Right atrium auricular region (tissue), 2 donors: ENCODE data around the gene SCFD2. TPM values are rescaled to one million over a fixed set of nuclear protein-coding genes. Genes with fewer than 3 reads are reported as not detected.

Experiments used
- DNase-seq: peaks from one replicate; pipeline ENCODE4 v3.0.0-alpha.2; 2019; ENCODE audit warnings: low spot score
- H3K27ac ChIP-seq, 2 donors: fragments of 200-600 bp; sonication (generic); 1 replicate in 1 of 2; 2 replicates in 1 of 2; pipeline ENCODE4 v1.5.1; 2016 to 2019
- H3K27me3 ChIP-seq, 2 donors: fragments of 200-600 bp; sonication (generic); one replicate each; pipeline versions ENCODE4 v1.5.1 to v1.6.0; 2017 to 2019
- H3K36me3 ChIP-seq: fragments of 200-600 bp; sonication (generic); one replicate; pipeline ENCODE4 v1.5.1; 2016
- H3K4me1 ChIP-seq, 2 donors: fragments of 200-600 bp; sonication (generic); one replicate each; pipeline versions ENCODE4 v1.5.1 to v1.6.0; 2017 to 2019
- H3K4me3 ChIP-seq, 2 donors: fragments of 200-600 bp; sonication (generic); 1 replicate in 1 of 2; 2 replicates in 1 of 2; pipeline ENCODE4 v1.5.1; 2017 to 2019; ENCODE audit warnings: mild to moderate bottlenecking in 1 of 2, moderate library complexity in 1 of 2
- H3K9me3 ChIP-seq, 2 donors: fragments of 200-600 bp; sonication (generic); one replicate each; pipeline ENCODE4 v1.5.1; 2019
- total RNA-seq, 2 donors: library from RNA; depleted of rRNA; stranded (reverse); fragments of >200 nt; gene quantifications; one replicate each; pipeline ENCODE4 v1.1.0, GENCODE V29; 2016
- TF ChIP-seq, protein P1 (sequence below), 2 donors: fragments of 200-600 bp; sonication (generic); IDR thresholded peaks; one replicate each; pipeline ENCODE4 v1.5.1; 2019; ENCODE audit warnings: antibody characterized with exemption in 2 of 2

Gene SCFD2
- total RNA-seq, 2 donors from 2014 or later: 8.1 to 9.4 TPM

DNA sequence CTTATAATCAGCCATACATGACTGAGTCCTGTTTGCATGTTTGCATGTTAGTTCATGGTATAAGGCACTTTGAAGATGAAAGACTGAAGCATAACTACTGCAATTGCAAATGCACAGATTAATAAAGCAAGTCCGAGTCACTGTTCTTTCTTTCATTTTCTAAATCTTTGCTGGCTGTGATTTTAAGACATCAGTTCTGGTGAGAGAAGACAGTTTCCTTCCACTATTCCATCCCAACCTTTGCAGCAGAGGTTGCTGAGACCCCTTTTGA, 475.4 kb downstream of the SCFD2 start:
- no peak for DNase-seq
- Histone ChIP-seq H3K9me3 (no peaks in the 10 kb centered on the region), H3K4me3 (no peak overlapping the region), H3K27ac (no peak overlapping the region), H3K4me1 (no peaks in the 10 kb centered on the region), H3K27me3 (no peaks in the 10 kb centered on the region), H3K36me3 (no peaks in the 10 kb centered on the region)
- TF ChIP-seq, protein P1, sequence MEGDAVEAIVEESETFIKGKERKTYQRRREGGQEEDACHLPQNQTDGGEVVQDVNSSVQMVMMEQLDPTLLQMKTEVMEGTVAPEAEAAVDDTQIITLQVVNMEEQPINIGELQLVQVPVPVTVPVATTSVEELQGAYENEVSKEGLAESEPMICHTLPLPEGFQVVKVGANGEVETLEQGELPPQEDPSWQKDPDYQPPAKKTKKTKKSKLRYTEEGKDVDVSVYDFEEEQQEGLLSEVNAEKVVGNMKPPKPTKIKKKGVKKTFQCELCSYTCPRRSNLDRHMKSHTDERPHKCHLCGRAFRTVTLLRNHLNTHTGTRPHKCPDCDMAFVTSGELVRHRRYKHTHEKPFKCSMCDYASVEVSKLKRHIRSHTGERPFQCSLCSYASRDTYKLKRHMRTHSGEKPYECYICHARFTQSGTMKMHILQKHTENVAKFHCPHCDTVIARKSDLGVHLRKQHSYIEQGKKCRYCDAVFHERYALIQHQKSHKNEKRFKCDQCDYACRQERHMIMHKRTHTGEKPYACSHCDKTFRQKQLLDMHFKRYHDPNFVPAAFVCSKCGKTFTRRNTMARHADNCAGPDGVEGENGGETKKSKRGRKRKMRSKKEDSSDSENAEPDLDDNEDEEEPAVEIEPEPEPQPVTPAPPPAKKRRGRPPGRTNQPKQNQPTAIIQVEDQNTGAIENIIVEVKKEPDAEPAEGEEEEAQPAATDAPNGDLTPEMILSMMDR (IDR thresholded peaks at IDR 0.05): no peak

DNA sequence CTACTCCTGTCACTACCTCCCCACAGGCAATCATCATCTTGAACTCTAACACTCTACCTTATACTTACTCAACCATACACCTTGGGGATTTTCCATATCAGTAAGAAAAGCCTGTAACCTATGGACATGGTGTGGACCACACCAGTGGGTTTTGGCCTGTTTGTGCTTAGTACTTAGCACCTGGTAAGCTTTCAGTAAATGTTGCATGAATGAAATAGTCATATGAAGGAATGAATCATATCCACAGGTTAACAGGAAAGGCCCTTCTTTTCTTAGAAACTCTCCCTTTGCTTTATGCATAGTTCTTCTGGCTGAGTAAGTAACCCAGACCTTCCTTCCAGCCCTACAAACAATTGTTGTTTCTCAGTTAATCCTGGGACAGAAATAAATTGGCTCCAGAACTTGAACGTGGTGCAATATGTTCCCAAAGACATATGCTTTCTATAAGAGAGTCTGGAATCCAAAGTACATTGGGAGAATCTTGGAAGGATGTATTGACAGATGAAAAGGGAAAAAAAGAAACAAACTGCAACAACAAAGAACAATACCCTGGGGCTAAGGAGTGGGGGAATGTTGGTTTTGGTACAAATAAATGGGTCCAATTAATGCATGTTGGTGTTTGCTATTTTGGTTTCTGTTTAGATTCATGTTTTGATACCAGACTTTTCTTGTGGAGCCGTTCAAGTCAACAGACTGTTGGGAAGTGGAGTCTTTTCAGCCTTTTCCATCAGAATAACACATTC, 475.9 kb downstream of the SCFD2 start:
- Histone ChIP-seq H3K27me3 (no peaks in the 10 kb centered on the region), H3K36me3 (no peaks in the 10 kb centered on the region), H3K9me3 (no peaks in the 10 kb centered on the region), H3K27ac (no peak overlapping the region), H3K4me1 (no peaks in the 10 kb centered on the region), H3K4me3 (no peak overlapping the region)
- no peak for DNase-seq
- TF ChIP-seq, protein P1 (IDR thresholded peaks at IDR 0.05): no peak

DNA sequence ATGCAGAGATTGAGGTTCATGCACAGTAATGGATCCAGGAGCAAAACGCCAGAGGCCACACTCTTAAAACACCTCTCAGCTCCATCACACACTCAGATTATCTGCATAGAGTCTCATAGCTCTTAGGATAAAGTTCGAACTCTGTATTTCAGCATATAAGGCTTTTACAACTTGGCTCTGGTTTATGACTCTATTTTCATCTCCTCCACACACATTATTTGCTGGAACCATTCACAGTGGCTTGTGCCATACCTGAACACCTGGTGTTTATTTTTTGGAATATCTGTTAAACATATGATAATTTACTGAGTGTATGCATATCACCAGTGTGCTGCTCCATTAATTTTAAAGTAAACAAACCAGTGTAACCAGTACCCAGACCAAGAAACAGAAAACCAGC, 476.5 kb downstream of the SCFD2 start:
- TF ChIP-seq, protein P1 (IDR thresholded peaks at IDR 0.05): no peak
- Histone ChIP-seq H3K27ac (no peak overlapping the region), H3K27me3 (no peaks in the 10 kb centered on the region), H3K36me3 (no peaks in the 10 kb centered on the region), H3K4me3 (no peak overlapping the region), H3K9me3 (no peaks in the 10 kb centered on the region), H3K4me1 (no peaks in the 10 kb centered on the region)
- DNase-seq: no peak

DNA sequence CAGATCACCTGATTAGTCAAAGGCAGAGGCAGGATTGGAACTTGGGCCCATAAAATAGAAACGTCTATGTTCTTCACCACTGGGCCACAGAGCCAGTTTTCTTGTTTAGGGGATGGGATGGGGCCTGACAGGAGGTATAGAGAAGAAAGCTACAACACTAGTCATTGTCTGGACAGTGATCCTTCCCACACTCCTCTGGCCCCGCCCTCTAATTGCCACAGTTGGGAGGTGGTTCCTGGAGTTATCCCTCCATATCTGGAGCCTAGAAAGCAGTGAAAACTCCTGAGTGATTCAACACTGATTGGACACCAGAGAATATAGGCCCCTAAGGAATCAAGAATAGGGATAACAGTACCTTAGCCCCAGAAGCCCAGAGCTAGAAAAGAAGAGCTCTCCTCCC, 480.9 kb downstream of the SCFD2 start:
- no peaks in the 10 kb centered on the region for H3K4me1 ChIP-seq
- TF ChIP-seq, protein P1 (IDR thresholded peaks at IDR 0.05): no peak
- H3K27me3 ChIP-seq: no peaks in the 10 kb centered on the region
- no peaks in the 10 kb centered on the region for H3K36me3 ChIP-seq
- no peak overlapping the region for H3K4me3 ChIP-seq
- H3K9me3 ChIP-seq: no peaks in the 10 kb centered on the region
- no peak for DNase-seq
- no peak overlapping the region for H3K27ac ChIP-seq

DNA sequence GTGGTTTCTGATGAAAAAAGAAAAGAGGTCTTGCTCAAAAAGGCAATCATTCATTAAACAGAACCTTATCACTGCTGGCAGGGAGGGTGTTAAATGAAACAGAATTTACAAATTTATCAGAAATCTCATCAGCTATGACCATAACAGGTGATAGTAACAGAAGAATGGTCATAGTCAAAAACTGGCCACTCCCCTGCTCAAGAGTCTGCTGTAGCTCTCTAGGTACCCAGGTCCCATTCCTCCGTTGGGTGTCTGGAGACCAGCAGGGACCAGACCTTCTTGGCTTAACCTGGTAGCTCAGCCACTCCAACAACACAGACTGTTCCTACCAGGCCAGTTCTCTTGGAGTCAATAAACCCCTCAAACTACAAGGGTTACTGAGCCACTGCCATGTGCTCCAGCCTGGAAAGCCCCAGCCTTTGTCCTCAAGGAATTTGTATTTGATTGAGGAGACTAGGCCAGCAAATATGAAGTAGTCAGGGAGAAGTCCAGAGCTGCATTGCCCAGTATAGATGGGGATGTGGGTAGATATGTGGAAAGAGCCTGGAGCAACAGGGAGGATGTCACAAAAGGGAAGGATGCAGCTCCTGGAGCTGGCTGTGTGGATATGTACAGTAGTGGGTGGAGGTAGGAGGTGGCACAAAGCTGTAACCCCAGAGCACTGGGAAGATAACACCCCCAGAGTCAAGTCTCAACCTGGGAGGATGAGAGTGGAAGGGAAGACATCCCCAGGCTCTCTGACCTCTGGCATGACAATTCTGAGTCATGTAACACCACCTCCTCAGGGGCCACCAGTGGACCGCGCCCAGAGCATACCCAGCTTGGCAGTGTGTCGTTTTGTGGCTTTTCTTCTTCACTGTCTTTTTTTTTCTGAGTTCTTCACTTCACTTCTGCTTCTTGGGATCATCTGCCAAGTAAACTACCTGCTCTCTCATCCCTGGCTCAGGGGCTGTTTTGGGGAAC, 481.9 kb downstream of the SCFD2 start:
- no peak overlapping the region for H3K4me3 ChIP-seq
- H3K9me3 ChIP-seq: no peaks in the 10 kb centered on the region
- H3K36me3 ChIP-seq: no peaks in the 10 kb centered on the region
- H3K27ac ChIP-seq: no peak overlapping the region
- no peaks in the 10 kb centered on the region for H3K4me1 ChIP-seq
- DNase-seq: no peak
- no peaks in the 10 kb centered on the region for H3K27me3 ChIP-seq
- TF ChIP-seq, protein P1 (IDR thresholded peaks at IDR 0.05): no peak
